Neural crest cell (in vitro differentiated cells): ENCODE results near the gene SEPTIN5. TPM values are rescaled to one million over a fixed set of nuclear protein-coding genes. Genes with fewer than 3 reads are reported as not detected.
A peak's percentile ranks its signal among the peaks of the same experiment; 100 is the strongest.
"Not testable (repeated sequence)": the region's sequence is repeated elsewhere in the genome, so short reads cannot be mapped to it uniquely, and the experiment has no call there.

Source experiments
- DNase-seq: peaks from one replicate; pipeline ENCODE4 v3.0.0; 2021; ENCODE audit warnings: low read depth, mixed read lengths, low spot score
- H3K27ac Mint-ChIP-seq: one replicate; pipeline ENCODE4 v1.8.0; 2021; ENCODE audit warnings: mild to moderate bottlenecking, mixed read lengths; ENCODE audit not compliant: unreplicated experiment
- H3K27me3 Mint-ChIP-seq: 2 replicates; pipeline ENCODE4 v1.8.0; 2021; ENCODE audit warnings: low read depth, mild to moderate bottlenecking, mixed read lengths
- H3K36me3 Mint-ChIP-seq: 2 replicates; pipeline ENCODE4 v1.8.0; 2021; ENCODE audit warnings: low read depth, mild to moderate bottlenecking, mixed read lengths
- H3K4me1 Mint-ChIP-seq: 2 replicates; pipeline ENCODE4 v1.8.0; 2021; ENCODE audit warnings: mixed read lengths
- H3K4me3 Mint-ChIP-seq: one replicate; pipeline ENCODE4 v1.8.0; 2021; ENCODE audit warnings: mild to moderate bottlenecking, mixed read lengths
- H3K9me3 Mint-ChIP-seq: 2 replicates; pipeline ENCODE4 v1.8.0; 2021; ENCODE audit warnings: mixed read lengths
- CTCF ChIP-seq: fragments of 200-600 bp; sonication (generic); conservative IDR thresholded peaks from 2 replicates; pipeline ENCODE4 v1.5.0; 2021; ENCODE audit warnings: antibody characterized with exemption, mild to moderate bottlenecking
- total RNA-seq: library from RNA; stranded (reverse); gene quantifications from 2 replicates; pipeline ENCODE4 v1.2.1, GENCODE V29; 2021

SEPTIN5 gene
- total RNA-seq, 1 donor from 2014 or later = 30.2 TPM

- Mint-ChIP-seq H3K27me3 (peaks cover 81% of the 10 kb centered on the region), H3K4me3 (no peak overlapping the region), H3K27ac (no peak overlapping the region), H3K4me1 (peaks cover 5% of the 10 kb centered on the region), H3K9me3 (no peaks in the 10 kb centered on the region), H3K36me3 (peaks cover 13% of the 10 kb centered on the region)
- TF ChIP-seq CTCF = no peak
- DNase-seq = no peak
Observed at GRCh38 chr22:19722982-19723231, 8.6 kb downstream of the SEPTIN5 start.

- Mint-ChIP-seq H3K4me3 (peak within 1 kb of the TSS; percentile 62), H3K36me3 (peaks cover 13% of the 10 kb centered on the region), H3K27ac (no peak within 1 kb of the TSS), H3K4me1 (peaks cover 5% of the 10 kb centered on the region), H3K27me3 (peaks cover 86% of the 10 kb centered on the region), H3K9me3 (no peaks in the 10 kb centered on the region)
- no peak for DNase-seq
- TF ChIP-seq CTCF = no peak
Observed at GRCh38 chr22:19723232-19723982, 9.1 kb downstream of the SEPTIN5 start, which contains the start of gene GP1BB. Gene GP1BB, plus strand, starts transcription at chr22:19723539. Its CDS starts 31 bp downstream, at chr22:19723570.

- peaks cover 92% of the 10 kb centered on the region for H3K27me3 Mint-ChIP-seq
- peaks cover 13% of the 10 kb centered on the region for H3K36me3 Mint-ChIP-seq
- no peaks in the 10 kb centered on the region for H3K9me3 Mint-ChIP-seq
- peak; percentile 59 for DNase-seq
- H3K27ac Mint-ChIP-seq = no peak overlapping the region
- peaks cover 5% of the 10 kb centered on the region for H3K4me1 Mint-ChIP-seq
- TF ChIP-seq CTCF = peak; percentile 47
- H3K4me3 Mint-ChIP-seq = no peak overlapping the region
Observed at GRCh38 chr22:19723983-19724827, 9.9 kb downstream of the SEPTIN5 start.

- H3K27ac Mint-ChIP-seq = no peak overlapping the region
- DNase-seq = no peak
Observed at GRCh38 chr22:19724927-19725661, 10.8 kb downstream of the SEPTIN5 start.

GRCh38 chr22:19726064-19726788 is 11.9 kb downstream of the SEPTIN5 start:
- H3K9me3 Mint-ChIP-seq, H3K36me3 Mint-ChIP-seq, H3K4me1 Mint-ChIP-seq, H3K4me3 Mint-ChIP-seq, DNase-seq, H3K27ac Mint-ChIP-seq: not testable (repeated sequence)
- peaks cover 78% of the 10 kb centered on the region for H3K27me3 Mint-ChIP-seq

More at GRCh38 chr22:19724927-19725661, 10.8 kb downstream of the SEPTIN5 start:
- no peaks in the 10 kb centered on the region for H3K9me3 Mint-ChIP-seq
- H3K4me3 Mint-ChIP-seq = no peak overlapping the region
- peaks cover 5% of the 10 kb centered on the region for H3K4me1 Mint-ChIP-seq
- no peak for TF ChIP-seq CTCF
- H3K36me3 Mint-ChIP-seq = peaks cover 6% of the 10 kb centered on the region
- H3K27me3 Mint-ChIP-seq = peaks cover 84% of the 10 kb centered on the region
